SK-N-SH (cell line): ENCODE data around the gene ADAM33. TPM values are rescaled to one million over a fixed set of nuclear protein-coding genes. Genes with fewer than 3 reads are reported as not detected.

Experiments used
- POLR2AphosphoS5 ChIP-seq: IDR thresholded peaks from 2 replicates; pipeline ENCODE4 v1.6.1; 2012; ENCODE audit warnings: low read depth, low read length
- SMC3 ChIP-seq: IDR thresholded peaks from 2 replicates; pipeline ENCODE4 v1.6.1; 2012; ENCODE audit warnings: low read depth, low read length, improper control_type of control experiment
- polyA plus RNA-seq, 3 experiments: library from polyadenylated mRNA; depleted of rRNA; stranded (reverse); fragments of >200 nt; gene quantifications; 2 replicates each; pipeline ENCODE4 v1.2.3, GENCODE V29; 2012
- TF ChIP-seq, protein P1 (sequence below): fragments of 150-350 bp; IDR thresholded peaks from 2 replicates; pipeline ENCODE4 v1.6.1; 2017; ENCODE audit warnings: antibody characterized with exemption, low read length, low read depth, borderline replicate concordance
- TF ChIP-seq, protein P2 (sequence below): fragments of 150-350 bp; IDR thresholded peaks from 2 replicates; pipeline ENCODE4 v1.6.1; 2016; ENCODE audit warnings: mild to moderate bottlenecking, low read depth, low read length
- TF ChIP-seq, protein P3 (sequence below): IDR thresholded peaks from 2 replicates; pipeline ENCODE4 v1.4.0; 2012; ENCODE audit warnings: low read depth, borderline replicate concordance
- TF ChIP-seq, protein P4 (sequence below): IDR thresholded peaks from 2 replicates; pipeline ENCODE4 v1.4.0; 2012; ENCODE audit warnings: low read depth, borderline replicate concordance

Gene ADAM33
- polyA plus RNA-seq, 1 of the 3 experiments (the other 2 are of a cell fraction), result 4.8 TPM

DNA sequence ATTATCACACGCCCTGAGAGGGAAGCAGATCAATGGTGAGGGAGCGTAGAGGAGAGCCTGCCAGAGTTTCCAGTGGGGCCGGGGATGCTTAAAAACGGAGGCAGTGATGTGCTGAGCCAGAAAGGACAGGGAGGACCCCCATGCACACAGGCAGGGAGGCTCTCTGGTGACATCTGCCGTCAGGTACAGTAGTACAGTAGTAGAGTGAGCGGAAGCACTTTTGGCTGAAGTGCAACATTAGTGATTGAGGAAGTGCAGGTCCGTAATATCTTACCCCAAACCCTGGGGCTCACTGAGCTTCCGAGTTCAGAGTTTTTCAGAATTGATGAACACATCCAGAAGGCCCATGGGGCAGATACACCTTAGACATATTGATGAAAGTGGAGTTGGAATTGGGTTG, 60.7 kb downstream of the ADAM33 start (continued):
- TF ChIP-seq, protein P1, sequence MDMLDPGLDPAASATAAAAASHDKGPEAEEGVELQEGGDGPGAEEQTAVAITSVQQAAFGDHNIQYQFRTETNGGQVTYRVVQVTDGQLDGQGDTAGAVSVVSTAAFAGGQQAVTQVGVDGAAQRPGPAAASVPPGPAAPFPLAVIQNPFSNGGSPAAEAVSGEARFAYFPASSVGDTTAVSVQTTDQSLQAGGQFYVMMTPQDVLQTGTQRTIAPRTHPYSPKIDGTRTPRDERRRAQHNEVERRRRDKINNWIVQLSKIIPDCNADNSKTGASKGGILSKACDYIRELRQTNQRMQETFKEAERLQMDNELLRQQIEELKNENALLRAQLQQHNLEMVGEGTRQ, result no peak
- TF ChIP-seq, protein P2, sequence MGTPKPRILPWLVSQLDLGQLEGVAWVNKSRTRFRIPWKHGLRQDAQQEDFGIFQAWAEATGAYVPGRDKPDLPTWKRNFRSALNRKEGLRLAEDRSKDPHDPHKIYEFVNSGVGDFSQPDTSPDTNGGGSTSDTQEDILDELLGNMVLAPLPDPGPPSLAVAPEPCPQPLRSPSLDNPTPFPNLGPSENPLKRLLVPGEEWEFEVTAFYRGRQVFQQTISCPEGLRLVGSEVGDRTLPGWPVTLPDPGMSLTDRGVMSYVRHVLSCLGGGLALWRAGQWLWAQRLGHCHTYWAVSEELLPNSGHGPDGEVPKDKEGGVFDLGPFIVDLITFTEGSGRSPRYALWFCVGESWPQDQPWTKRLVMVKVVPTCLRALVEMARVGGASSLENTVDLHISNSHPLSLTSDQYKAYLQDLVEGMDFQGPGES, result no peak
- TF ChIP-seq POLR2AphosphoS5, result no peak
- TF ChIP-seq, protein P3, sequence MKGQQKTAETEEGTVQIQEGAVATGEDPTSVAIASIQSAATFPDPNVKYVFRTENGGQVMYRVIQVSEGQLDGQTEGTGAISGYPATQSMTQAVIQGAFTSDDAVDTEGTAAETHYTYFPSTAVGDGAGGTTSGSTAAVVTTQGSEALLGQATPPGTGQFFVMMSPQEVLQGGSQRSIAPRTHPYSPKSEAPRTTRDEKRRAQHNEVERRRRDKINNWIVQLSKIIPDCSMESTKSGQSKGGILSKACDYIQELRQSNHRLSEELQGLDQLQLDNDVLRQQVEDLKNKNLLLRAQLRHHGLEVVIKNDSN, result no peak
- TF ChIP-seq, protein P4, sequence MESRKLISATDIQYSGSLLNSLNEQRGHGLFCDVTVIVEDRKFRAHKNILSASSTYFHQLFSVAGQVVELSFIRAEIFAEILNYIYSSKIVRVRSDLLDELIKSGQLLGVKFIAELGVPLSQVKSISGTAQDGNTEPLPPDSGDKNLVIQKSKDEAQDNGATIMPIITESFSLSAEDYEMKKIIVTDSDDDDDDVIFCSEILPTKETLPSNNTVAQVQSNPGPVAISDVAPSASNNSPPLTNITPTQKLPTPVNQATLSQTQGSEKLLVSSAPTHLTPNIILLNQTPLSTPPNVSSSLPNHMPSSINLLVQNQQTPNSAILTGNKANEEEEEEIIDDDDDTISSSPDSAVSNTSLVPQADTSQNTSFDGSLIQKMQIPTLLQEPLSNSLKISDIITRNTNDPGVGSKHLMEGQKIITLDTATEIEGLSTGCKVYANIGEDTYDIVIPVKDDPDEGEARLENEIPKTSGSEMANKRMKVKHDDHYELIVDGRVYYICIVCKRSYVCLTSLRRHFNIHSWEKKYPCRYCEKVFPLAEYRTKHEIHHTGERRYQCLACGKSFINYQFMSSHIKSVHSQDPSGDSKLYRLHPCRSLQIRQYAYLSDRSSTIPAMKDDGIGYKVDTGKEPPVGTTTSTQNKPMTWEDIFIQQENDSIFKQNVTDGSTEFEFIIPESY, result no peak
- TF ChIP-seq SMC3, result no peak

Other genes with a start within 250 kb of the ADAM33 start
- gene ATRN, start 211.0 kb downstream of the ADAM33 start, polyA plus RNA-seq (2012; rRNA removed), result 33.8 and 48.4 TPM in 2 replicates
- not detected in 2 replicates for gene GFRA4, start 18.6 kb downstream of the ADAM33 start, polyA plus RNA-seq (2012; rRNA removed)
- gene SIGLEC1, start 30.6 kb upstream of the ADAM33 start, polyA plus RNA-seq (2012; rRNA removed), result not detected in 2 replicates
- gene HSPA12B, start 50.7 kb upstream of the ADAM33 start, polyA plus RNA-seq (2012; rRNA removed), result 0.24 and 0.46 TPM in 2 replicates
- 59.9 and 73.9 TPM in 2 replicates for gene ADISSP, start 85.7 kb upstream of the ADAM33 start, polyA plus RNA-seq (2012; rRNA removed)
- 1.6 and 1.8 TPM in 2 replicates for gene SPEF1, start 99.4 kb upstream of the ADAM33 start, polyA plus RNA-seq (2012; rRNA removed)
- 37.6 and 41.2 TPM in 2 replicates for gene CENPB, start 104.7 kb upstream of the ADAM33 start, polyA plus RNA-seq (2012; rRNA removed)
- 41.5 and 56.5 TPM in 2 replicates for gene CDC25B, start 114.3 kb upstream of the ADAM33 start, polyA plus RNA-seq (2012; rRNA removed)
- 8.6 and 10.3 TPM in 2 replicates for gene AP5S1, start 138.5 kb upstream of the ADAM33 start, polyA plus RNA-seq (2012; rRNA removed)
- gene MAVS, start 164.8 kb upstream of the ADAM33 start, polyA plus RNA-seq (2012; rRNA removed), result 9.1 and 10.5 TPM in 2 replicates
- gene PANK2, start 207.4 kb upstream of the ADAM33 start, polyA plus RNA-seq (2012; rRNA removed), result 17.7 and 23.3 TPM in 2 replicates